K562 (cell line): ENCODE results near the gene SLC29A3. TPM values are rescaled to one million over a fixed set of nuclear protein-coding genes. Genes with fewer than 3 reads are reported as not detected.

ENCODE experiments used
- CBX2 ChIP-seq: fragments of 200-600 bp; sonication (generic); IDR thresholded peaks from one replicate; pipeline ENCODE4 v1.6.1; 2012; ENCODE audit warnings: mild to moderate bottlenecking, low read length, inconsistent platforms; ENCODE audit not compliant: insufficient read depth, poor library complexity, severe bottlenecking
- EP400 ChIP-seq: fragments of 450-650 bp; IDR thresholded peaks from 2 replicates; pipeline ENCODE4 v1.6.1; 2017; ENCODE audit warnings: antibody characterized with exemption, mild to moderate bottlenecking, moderate library complexity
- FOXK2 ChIP-seq, 2 experiments: fragments of 450-650 bp; IDR thresholded peaks in 1 of 2; conservative IDR thresholded peaks in 1 of 2; 2 replicates each; pipeline ENCODE4 v1.6.1; 2016; ENCODE audit warnings: low read depth in 2 of 2, mild to moderate bottlenecking in 1 of 2
- GABPB2 ChIP-seq: fragments of 250-450 bp; sonication (Bioruptor Pico); conservative IDR thresholded peaks from 2 replicates; pipeline ENCODE4 v1.5.1; 2021; ENCODE audit warnings: mild to moderate bottlenecking
- KDM2B ChIP-seq: fragments of 250-450 bp; sonication (Bioruptor Pico); IDR thresholded peaks from 2 replicates; pipeline ENCODE4 v1.8.0; 2021; ENCODE audit warnings: mild to moderate bottlenecking, moderate library complexity
- PHF20 ChIP-seq: fragments of 450-650 bp; IDR thresholded peaks from 2 replicates; pipeline ENCODE4 v1.6.1; 2018; ENCODE audit not compliant: partially characterized antibody
- RUNX1 ChIP-seq: sonication (generic); IDR thresholded peaks from 2 replicates; pipeline ENCODE4 v1.6.1; 2016; ENCODE audit warnings: antibody characterized with exemption, low read depth
- SLC30A9 ChIP-seq: fragments of 250-450 bp; sonication (Bioruptor Pico); IDR thresholded peaks from 2 replicates; pipeline ENCODE4 v1.8.0; 2022; ENCODE audit warnings: mild to moderate bottlenecking, moderate library complexity
- SOX6 ChIP-seq: fragments of 450-650 bp; IDR thresholded peaks from 2 replicates; pipeline ENCODE4 v1.6.1; 2014; ENCODE audit warnings: mild to moderate bottlenecking
- TCF7L2 ChIP-seq: fragments of 150-350 bp; IDR thresholded peaks from 2 replicates; pipeline ENCODE4 v1.6.1; 2016; ENCODE audit warnings: low read depth, mild to moderate bottlenecking, low read length, moderate library complexity
- XRCC3 ChIP-seq: fragments of 450-650 bp; IDR thresholded peaks from 2 replicates; pipeline ENCODE4 v1.6.1; 2017; ENCODE audit warnings: mild to moderate bottlenecking, moderate library complexity
- ZKSCAN3 ChIP-seq: fragments of 250-450 bp; sonication (Bioruptor Pico); IDR thresholded peaks from 2 replicates; pipeline ENCODE4 v1.4.0; 2020
- ZNF274 ChIP-seq: IDR thresholded peaks from 2 replicates; pipeline ENCODE4 v1.6.1; 2011; ENCODE audit warnings: low read depth, mild to moderate bottlenecking, low read length, moderate library complexity, borderline replicate concordance
- polyA plus RNA-seq, 8 experiments: library from polyadenylated mRNA; depleted of rRNA in 4 of 8; stranded (reverse) in 5 of 8; unstranded in 3 of 8; fragments of >200 nt; fragmentation: Nextera tagmentation in 2 of 8; fragmentation: Illumina TruSeq in 1 of 8; extraction: Ambion mirVana in 2 of 8; extraction: Trizol in 1 of 8; gene quantifications; 2 replicates each; pipeline versions ENCODE4 v1.2.1 to v1.2.3, GENCODE V29; 2011 to 2014; ENCODE audit warnings: inconsistent platforms in 1 of 8, missing spikeins in 1 of 8
- total RNA-seq, 7 experiments: library from RNA; depleted of rRNA in 6 of 7; stranded (reverse); fragments of >200 nt in 6 of 7; fragmentation: Illumina TruSeq in 2 of 7; extraction: Trizol in 2 of 7; gene quantifications; 2 replicates each; pipeline versions ENCODE4 v1.2.1 to v1.2.3, GENCODE V29; 2011 to 2021; ENCODE audit warnings: low replicate concordance in 1 of 7
- TF ChIP-seq, protein P1 (sequence below): fragments of 250-450 bp; sonication (Bioruptor Pico); IDR thresholded peaks from 2 replicates; pipeline ENCODE4 v1.4.0; 2020
- TF ChIP-seq, protein P2 (sequence below): sonication (generic); formaldehyde crosslinking; IDR thresholded peaks from 2 replicates; pipeline ENCODE4 v1.8.0; 2023; ENCODE audit warnings: mild to moderate bottlenecking, missing genetic modification reagents
- TF ChIP-seq, protein P3 (sequence below): sonication (generic); formaldehyde crosslinking; IDR thresholded peaks from 2 replicates; pipeline ENCODE4 v1.8.1; 2023; ENCODE audit warnings: mild to moderate bottlenecking, missing genetic modification reagents, moderate library complexity

Gene SLC29A3
- total and polyA plus RNA-seq, 9 of the 15 experiments (the other 6 are each of a cell fraction or from before 2014, with no cell fraction given): 2.1 to 10.7 (median 4.6) TPM

DNA sequence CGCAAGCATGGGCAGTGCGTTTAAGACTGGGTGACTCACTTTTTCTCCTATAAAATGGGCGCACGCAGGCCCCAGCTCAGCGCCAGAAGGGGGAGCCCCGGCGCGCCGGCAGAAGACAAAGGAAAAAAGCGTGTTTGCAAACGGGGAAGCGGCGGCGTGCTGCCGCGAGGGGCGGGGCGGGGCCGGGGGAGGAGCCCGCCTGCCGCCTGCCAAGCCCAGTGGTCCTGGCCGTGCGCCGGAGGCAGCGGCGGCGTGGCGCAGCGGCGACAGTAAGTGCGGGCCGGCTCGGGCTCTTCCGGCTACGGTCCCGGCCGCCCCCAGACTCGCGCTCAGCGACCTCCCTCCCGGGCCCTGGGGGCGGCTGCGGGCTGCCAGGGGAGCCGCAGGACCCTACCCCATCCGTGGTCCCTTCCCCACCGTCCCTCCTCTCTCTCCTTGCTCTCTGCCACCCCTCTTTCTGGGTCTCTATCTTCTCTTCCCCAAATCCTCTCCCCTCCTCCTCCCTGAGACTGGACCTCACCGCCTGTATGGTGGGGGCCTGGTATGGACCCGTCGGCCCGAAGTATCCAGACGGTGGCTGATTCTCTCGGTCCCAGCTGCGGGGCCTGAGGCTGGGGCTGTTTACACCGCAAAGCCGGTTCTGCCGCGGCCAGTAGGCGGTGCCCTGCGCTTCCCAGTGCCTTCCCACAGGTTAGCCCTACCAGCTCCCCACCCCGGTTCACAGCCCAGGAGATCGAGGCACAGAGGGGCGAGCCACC is at the start of gene SLC29A3 (continued):
- no peak for TF ChIP-seq CBX2
- TF ChIP-seq, protein P1, sequence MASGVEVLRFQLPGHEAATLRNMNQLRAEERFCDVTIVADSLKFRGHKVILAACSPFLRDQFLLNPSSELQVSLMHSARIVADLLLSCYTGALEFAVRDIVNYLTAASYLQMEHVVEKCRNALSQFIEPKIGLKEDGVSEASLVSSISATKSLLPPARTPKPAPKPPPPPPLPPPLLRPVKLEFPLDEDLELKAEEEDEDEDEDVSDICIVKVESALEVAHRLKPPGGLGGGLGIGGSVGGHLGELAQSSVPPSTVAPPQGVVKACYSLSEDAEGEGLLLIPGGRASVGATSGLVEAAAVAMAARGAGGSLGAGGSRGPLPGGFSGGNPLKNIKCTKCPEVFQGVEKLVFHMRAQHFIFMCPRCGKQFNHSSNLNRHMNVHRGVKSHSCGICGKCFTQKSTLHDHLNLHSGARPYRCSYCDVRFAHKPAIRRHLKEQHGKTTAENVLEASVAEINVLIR (CRISPR knock-in tag): no peak
- TF ChIP-seq PHF20: peak; percentile 89
- peak; percentile 55; the same call in 1 of the 2 replicates for TF ChIP-seq EP400
- TF ChIP-seq GABPB2 (CRISPR knock-in tag): no peak
- TF ChIP-seq ZKSCAN3: no peak
- peak; percentile 98 to 99 for TF ChIP-seq FOXK2 (conservative IDR thresholded peaks at IDR 0.05 in 1 of 2, IDR thresholded peaks at IDR 0.05 in 1 of 2; ENCODE audit: low read depth in 2 of 2)
- TF ChIP-seq, protein P2, sequence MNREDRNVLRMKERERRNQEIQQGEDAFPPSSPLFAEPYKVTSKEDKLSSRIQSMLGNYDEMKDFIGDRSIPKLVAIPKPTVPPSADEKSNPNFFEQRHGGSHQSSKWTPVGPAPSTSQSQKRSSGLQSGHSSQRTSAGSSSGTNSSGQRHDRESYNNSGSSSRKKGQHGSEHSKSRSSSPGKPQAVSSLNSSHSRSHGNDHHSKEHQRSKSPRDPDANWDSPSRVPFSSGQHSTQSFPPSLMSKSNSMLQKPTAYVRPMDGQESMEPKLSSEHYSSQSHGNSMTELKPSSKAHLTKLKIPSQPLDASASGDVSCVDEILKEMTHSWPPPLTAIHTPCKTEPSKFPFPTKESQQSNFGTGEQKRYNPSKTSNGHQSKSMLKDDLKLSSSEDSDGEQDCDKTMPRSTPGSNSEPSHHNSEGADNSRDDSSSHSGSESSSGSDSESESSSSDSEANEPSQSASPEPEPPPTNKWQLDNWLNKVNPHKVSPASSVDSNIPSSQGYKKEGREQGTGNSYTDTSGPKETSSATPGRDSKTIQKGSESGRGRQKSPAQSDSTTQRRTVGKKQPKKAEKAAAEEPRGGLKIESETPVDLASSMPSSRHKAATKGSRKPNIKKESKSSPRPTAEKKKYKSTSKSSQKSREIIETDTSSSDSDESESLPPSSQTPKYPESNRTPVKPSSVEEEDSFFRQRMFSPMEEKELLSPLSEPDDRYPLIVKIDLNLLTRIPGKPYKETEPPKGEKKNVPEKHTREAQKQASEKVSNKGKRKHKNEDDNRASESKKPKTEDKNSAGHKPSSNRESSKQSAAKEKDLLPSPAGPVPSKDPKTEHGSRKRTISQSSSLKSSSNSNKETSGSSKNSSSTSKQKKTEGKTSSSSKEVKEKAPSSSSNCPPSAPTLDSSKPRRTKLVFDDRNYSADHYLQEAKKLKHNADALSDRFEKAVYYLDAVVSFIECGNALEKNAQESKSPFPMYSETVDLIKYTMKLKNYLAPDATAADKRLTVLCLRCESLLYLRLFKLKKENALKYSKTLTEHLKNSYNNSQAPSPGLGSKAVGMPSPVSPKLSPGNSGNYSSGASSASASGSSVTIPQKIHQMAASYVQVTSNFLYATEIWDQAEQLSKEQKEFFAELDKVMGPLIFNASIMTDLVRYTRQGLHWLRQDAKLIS (CRISPR knock-in tag): peak; percentile 40; the same call in 1 of the 2 replicates
- TF ChIP-seq RUNX1: no peak
- no peak for TF ChIP-seq XRCC3
- TF ChIP-seq ZNF274: no peak
- no peak for TF ChIP-seq TCF7L2
- TF ChIP-seq, protein P3, sequence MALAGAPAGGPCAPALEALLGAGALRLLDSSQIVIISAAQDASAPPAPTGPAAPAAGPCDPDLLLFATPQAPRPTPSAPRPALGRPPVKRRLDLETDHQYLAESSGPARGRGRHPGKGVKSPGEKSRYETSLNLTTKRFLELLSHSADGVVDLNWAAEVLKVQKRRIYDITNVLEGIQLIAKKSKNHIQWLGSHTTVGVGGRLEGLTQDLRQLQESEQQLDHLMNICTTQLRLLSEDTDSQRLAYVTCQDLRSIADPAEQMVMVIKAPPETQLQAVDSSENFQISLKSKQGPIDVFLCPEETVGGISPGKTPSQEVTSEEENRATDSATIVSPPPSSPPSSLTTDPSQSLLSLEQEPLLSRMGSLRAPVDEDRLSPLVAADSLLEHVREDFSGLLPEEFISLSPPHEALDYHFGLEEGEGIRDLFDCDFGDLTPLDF (CRISPR knock-in tag): no peak
- no peak for TF ChIP-seq SLC30A9
- peak; percentile 80 for TF ChIP-seq SOX6
- TF ChIP-seq KDM2B (CRISPR knock-in tag): 0 out of 2 replicates have a peak, but pooled peaks have one; percentile 17
